Measurements from ENCODE around the gene SCYGR1.

- TF ChIP-seq CTCF (conservative IDR thresholded peaks at IDR 0.05; ENCODE audit: low read depth, low read length) (no peak), EZH2 (IDR thresholded peaks at IDR 0.05; ENCODE audit: low read length, unreplicated experiment) (no peak)
Observed at GRCh38 chr2:227366769-227367426, 20.9 kb downstream of the SCYGR1 start.

Measured in PC-3 (cell line).